Natural killer cell treated with Interleukin-12 subunit alpha and Interleukin-12 subunit beta and Interleukin-15 and Interleukin-18, amount 100 ng/mL, for 72 hours (primary cell): ENCODE data around the gene CEP112. TPM values are rescaled to one million over a fixed set of nuclear protein-coding genes. Genes with fewer than 3 reads are reported as not detected.

ENCODE experiments used
- ATAC-seq, 2 donors: fragments of 150-1000 bp; cut with Tn5 transposase in 1 of 2; sonication (Bioruptor Pico), chemical (Tn5 transposase) in 1 of 2; 2 replicates each; pipeline ENCODE4 v1.10.0; 2021
- DNase-seq: peaks from one replicate; pipeline ENCODE4 v3.0.0; 2022; ENCODE audit warnings: low spot score
- H3K27ac Mint-ChIP-seq, 2 donors: 1 replicate in 1 of 2; 2 replicates in 1 of 2; pipeline ENCODE4 v1.8.0; 2022; ENCODE audit warnings: mixed read lengths in 2 of 2, mild to moderate bottlenecking in 1 of 2, moderate library complexity in 1 of 2
- H3K27me3 Mint-ChIP-seq, 2 donors: 1 replicate in 1 of 2; 2 replicates in 1 of 2; pipeline ENCODE4 v1.8.0; 2022; ENCODE audit warnings: mixed read lengths in 2 of 2
- H3K36me3 Mint-ChIP-seq: one replicate; pipeline ENCODE4 v1.8.0; 2022; ENCODE audit warnings: mixed read lengths
- H3K4me1 Mint-ChIP-seq, 2 donors: 1 replicate in 1 of 2; 2 replicates in 1 of 2; pipeline ENCODE4 v1.8.0; 2022; ENCODE audit warnings: low read depth in 2 of 2, mixed read lengths in 2 of 2, mild to moderate bottlenecking in 1 of 2
- H3K4me3 Mint-ChIP-seq: one replicate; pipeline ENCODE4 v1.8.0; 2022; ENCODE audit warnings: mixed read lengths
- H3K9me3 Mint-ChIP-seq: 2 replicates; pipeline ENCODE4 v1.8.0; 2022; ENCODE audit warnings: mixed read lengths
- total RNA-seq, 2 donors: library from RNA; stranded (reverse); gene quantifications; one replicate each; pipeline ENCODE4 v1.2.3, GENCODE V29; 2022

The CEP112 gene
- total RNA-seq, 2 donors from 2014 or later, result 2.3 to 5.5 TPM

DNA sequence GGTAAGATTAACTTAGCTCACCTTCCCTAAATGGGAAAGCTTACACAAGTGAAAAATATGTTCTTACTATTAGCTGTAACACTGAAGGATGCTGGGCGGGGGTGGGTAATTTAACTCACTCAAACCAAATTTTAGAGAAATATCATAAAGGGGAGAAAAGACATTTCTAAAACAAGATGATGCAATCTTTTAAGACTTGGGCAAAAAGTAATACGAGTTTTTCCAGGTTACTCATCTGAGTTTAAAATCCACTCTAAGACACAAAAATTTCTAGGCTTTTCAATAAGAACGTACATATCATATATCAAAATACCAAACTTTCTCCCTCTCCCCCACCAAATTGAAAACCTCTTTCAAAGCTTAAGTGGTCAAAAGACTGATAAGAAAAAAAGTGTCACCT lies 228.8 kb downstream of the CEP112 start:
- peaks cover 0 to 12% of the 10 kb centered on the region in 2 donors for H3K27me3 Mint-ChIP-seq
- no peak overlapping the region for H3K27ac Mint-ChIP-seq
- DNase-seq (no peak), ATAC-seq (no peak)
- no peaks in the 10 kb centered on the region for H3K4me1 Mint-ChIP-seq
- no peaks in the 10 kb centered on the region for H3K36me3 Mint-ChIP-seq
- H3K4me3 Mint-ChIP-seq, result no peak overlapping the region
- no peaks in the 10 kb centered on the region for H3K9me3 Mint-ChIP-seq

- H3K4me1 Mint-ChIP-seq, result no peaks in the 10 kb centered on the region
- H3K36me3 Mint-ChIP-seq, result no peaks in the 10 kb centered on the region
- no peak for DNase-seq
- no peak overlapping the region for H3K4me3 Mint-ChIP-seq
- H3K27me3 Mint-ChIP-seq, result peaks cover 0 to 8% of the 10 kb centered on the region in 2 donors
- H3K9me3 Mint-ChIP-seq, result peaks cover 6% of the 10 kb centered on the region
- no peak for ATAC-seq
- H3K27ac Mint-ChIP-seq, result no peak overlapping the region
These were observed 232.3 kb downstream of the CEP112 start for GRCh38 chr17:65959630-65960029.

GRCh38 chr17:65956814-65957213 lies 235.1 kb downstream of the CEP112 start:
- no peak for DNase-seq
- Mint-ChIP-seq H3K4me3 (no peak overlapping the region), H3K27ac (no peak overlapping the region), H3K4me1 (no peaks in the 10 kb centered on the region), H3K27me3 (peaks cover 2 to 21% of the 10 kb centered on the region in 2 donors), H3K36me3 (no peaks in the 10 kb centered on the region), H3K9me3 (peaks cover 9% of the 10 kb centered on the region)
- no peak for ATAC-seq

- Mint-ChIP-seq H3K4me3 (no peak overlapping the region), H3K27me3 (peaks cover 2 to 28% of the 10 kb centered on the region in 2 donors), H3K36me3 (no peaks in the 10 kb centered on the region), H3K9me3 (peaks cover 9% of the 10 kb centered on the region), H3K27ac (no peak overlapping the region), H3K4me1 (no peaks in the 10 kb centered on the region)
- ATAC-seq (no peak), DNase-seq (no peak)
These were observed 237.8 kb downstream of the CEP112 start for GRCh38 chr17:65954148-65954449.

DNA sequence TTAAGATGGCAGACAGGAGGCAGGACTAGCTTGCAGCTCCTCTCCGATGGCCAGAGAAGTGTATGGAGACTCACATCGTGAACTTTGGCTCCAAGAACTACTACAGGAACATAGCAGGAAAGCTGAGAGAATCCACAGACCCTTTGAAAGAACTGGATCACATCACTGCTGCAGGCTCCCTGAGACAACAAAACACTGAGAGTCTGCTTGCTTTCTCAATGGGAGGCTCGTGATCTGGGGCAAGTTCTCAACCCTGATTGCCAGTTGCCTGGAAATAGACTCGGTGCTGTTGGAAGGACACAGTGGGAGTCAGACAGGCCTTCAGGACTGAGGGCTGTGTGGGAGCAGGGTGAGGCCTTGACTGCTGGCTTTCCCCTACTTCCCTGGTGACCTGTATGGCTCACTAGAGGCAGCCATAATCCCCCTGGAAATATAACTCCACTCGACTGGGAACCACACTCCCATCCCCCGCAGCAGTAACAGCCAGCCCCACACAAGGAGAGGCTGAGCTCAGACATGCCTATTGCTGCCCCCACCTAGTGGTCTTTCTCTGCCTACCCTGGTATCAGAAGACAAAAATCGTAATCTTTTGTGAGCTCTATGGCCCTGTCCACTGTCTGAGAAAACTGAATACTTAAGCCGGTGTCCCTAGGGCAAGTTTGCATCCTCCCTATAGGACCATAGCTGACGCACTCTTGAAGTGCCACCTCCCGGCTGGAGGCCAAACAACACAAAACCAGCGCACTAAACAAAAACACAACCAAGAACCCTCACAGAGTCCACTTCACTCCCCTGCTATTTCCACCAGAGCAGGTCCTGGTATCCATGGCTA lies 238.4 kb downstream of the CEP112 start:
- DNase-seq (no peak), ATAC-seq (no peak)
- Mint-ChIP-seq H3K27me3 (peaks cover 2 to 29% of the 10 kb centered on the region in 2 donors), H3K4me3 (no peak overlapping the region), H3K9me3 (peaks cover 9% of the 10 kb centered on the region), H3K27ac (no peak overlapping the region), H3K36me3 (no peaks in the 10 kb centered on the region), H3K4me1 (no peaks in the 10 kb centered on the region)

DNA sequence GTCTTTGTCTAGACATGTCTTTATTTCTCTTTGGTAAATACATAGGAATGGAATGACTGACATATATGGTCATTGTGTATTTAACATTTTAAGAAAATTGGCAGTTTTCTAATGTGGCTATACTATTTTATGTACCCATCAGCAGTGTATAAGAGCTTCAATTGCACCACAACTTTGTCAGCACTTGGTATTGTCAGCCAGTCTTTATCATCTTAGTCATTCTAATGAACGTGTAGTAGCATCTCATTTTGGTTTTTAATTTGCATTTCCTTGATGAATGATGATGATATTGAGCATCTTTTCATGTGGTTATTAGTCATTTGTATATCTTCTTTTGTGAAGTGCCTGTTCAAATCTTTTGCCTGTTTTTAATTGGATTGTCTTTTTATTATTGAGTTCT lies 239.3 kb downstream of the CEP112 start:
- no peak overlapping the region for H3K4me3 Mint-ChIP-seq
- no peaks in the 10 kb centered on the region for H3K36me3 Mint-ChIP-seq
- H3K4me1 Mint-ChIP-seq, result no peaks in the 10 kb centered on the region
- ATAC-seq (no peak), DNase-seq (no peak)
- no peak overlapping the region for H3K27ac Mint-ChIP-seq
- H3K9me3 Mint-ChIP-seq, result peaks cover 9% of the 10 kb centered on the region
- H3K27me3 Mint-ChIP-seq, result peaks cover 2 to 29% of the 10 kb centered on the region in 2 donors

GRCh38 chr17:65952015-65952414 lies 239.9 kb downstream of the CEP112 start:
- peaks cover 9% of the 10 kb centered on the region for H3K9me3 Mint-ChIP-seq
- peaks cover 2 to 29% of the 10 kb centered on the region in 2 donors for H3K27me3 Mint-ChIP-seq
- no peaks in the 10 kb centered on the region for H3K36me3 Mint-ChIP-seq
- H3K4me3 Mint-ChIP-seq, result no peak overlapping the region
- DNase-seq, result no peak
- no peaks in the 10 kb centered on the region for H3K4me1 Mint-ChIP-seq
- no peak overlapping the region for H3K27ac Mint-ChIP-seq
- no peak for ATAC-seq

DNA sequence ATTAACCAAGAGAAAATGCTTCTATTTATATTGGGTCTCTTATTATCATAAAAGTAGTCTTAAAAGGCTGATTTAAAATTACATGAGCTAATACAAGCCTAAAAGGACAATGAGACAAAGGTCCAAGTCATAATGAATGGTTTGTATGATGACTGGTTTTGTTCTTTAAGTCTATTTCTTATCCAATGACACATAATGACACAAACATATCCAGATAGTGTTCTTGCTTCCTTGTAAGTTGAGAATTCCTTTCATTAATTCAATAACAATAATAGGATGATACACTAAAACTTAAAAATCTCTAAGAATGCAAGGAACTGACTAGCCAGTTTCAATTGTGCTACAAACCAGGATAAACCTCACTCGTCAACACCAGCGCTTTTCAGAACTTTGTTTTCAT lies 244.1 kb downstream of the CEP112 start:
- Mint-ChIP-seq H3K9me3 (no peaks in the 10 kb centered on the region), H3K4me3 (no peak overlapping the region), H3K27ac (no peak overlapping the region), H3K36me3 (no peaks in the 10 kb centered on the region), H3K4me1 (no peaks in the 10 kb centered on the region), H3K27me3 (peaks cover 2 to 24% of the 10 kb centered on the region in 2 donors)
- ATAC-seq, result no peak
- DNase-seq, result no peak

DNA sequence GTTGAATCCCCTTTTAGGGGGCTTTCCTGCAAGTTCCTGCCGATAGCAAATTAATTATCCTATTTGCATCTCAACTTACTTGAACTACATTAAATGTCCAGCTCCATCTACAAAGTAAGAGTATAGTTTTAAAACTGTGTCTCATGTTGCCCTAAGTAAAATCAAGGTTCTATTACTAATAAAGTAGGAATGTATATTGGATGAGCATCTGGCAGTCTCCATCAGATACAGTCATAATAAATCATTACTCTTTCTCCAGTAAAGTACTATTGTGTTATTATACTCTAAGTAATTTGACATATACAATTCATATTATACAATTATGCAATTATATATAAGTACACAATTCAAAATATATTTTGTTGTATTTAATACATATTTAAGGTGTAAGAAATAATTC lies 249.3 kb downstream of the CEP112 start:
- Mint-ChIP-seq H3K4me3 (no peak overlapping the region), H3K27me3 (peaks cover 0 to 21% of the 10 kb centered on the region in 2 donors), H3K36me3 (no peaks in the 10 kb centered on the region), H3K9me3 (no peaks in the 10 kb centered on the region), H3K27ac (no peak overlapping the region), H3K4me1 (no peaks in the 10 kb centered on the region)
- DNase-seq (no peak), ATAC-seq (no peak)

- no peak for ATAC-seq
- Mint-ChIP-seq H3K36me3 (no peaks in the 10 kb centered on the region), H3K27me3 (peaks cover 0 to 21% of the 10 kb centered on the region in 2 donors), H3K9me3 (no peaks in the 10 kb centered on the region), H3K4me3 (no peak overlapping the region), H3K4me1 (no peaks in the 10 kb centered on the region), H3K27ac (no peak overlapping the region)
- DNase-seq, result no peak
These were observed 250.5 kb downstream of the CEP112 start for GRCh38 chr17:65941356-65941899.

- no peak for ATAC-seq
- peaks cover 8% of the 10 kb centered on the region for H3K9me3 Mint-ChIP-seq
- H3K27me3 Mint-ChIP-seq, result peaks cover 7 to 50% of the 10 kb centered on the region in 2 donors
- no peaks in the 10 kb centered on the region for H3K4me1 Mint-ChIP-seq
- DNase-seq, result no peak
- H3K36me3 Mint-ChIP-seq, result peaks cover 6% of the 10 kb centered on the region
- H3K4me3 Mint-ChIP-seq, result no peak overlapping the region
- H3K27ac Mint-ChIP-seq, result no peak overlapping the region
These were observed 255.9 kb downstream of the CEP112 start for GRCh38 chr17:65936013-65936412.

DNA sequence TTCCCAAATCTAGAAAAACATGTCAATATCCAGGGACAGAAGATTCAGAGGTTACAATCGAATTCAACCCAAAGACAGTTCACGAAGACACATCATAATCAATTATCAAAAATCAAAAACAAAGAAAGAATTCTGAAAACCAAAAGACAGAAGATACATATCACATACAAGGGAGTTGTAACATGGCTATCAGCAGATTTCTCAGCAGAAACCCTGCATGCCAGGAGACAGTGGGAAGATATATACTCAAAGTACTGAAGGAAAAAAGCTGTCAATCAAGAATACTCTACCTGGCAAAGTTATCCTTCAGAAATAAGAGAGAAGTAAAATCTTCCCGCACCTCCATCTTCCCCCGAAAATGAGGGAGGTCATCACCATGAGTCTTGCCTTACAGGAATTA lies 258.6 kb downstream of the CEP112 start:
- no peak overlapping the region for H3K4me3 Mint-ChIP-seq
- ATAC-seq, result no peak
- H3K36me3 Mint-ChIP-seq, result peaks cover 6% of the 10 kb centered on the region

GRCh38 chr17:65931246-65932149 lies 260.4 kb downstream of the CEP112 start:
- no peak for ATAC-seq
- Mint-ChIP-seq H3K4me3 (no peak overlapping the region), H3K36me3 (peaks cover 6% of the 10 kb centered on the region), H3K27ac (no peak overlapping the region), H3K27me3 (peaks cover 7 to 46% of the 10 kb centered on the region in 2 donors), H3K4me1 (no peaks in the 10 kb centered on the region), H3K9me3 (peaks cover 8% of the 10 kb centered on the region)
- DNase-seq, result no peak

More for the DNA sequence above, 258.6 kb downstream of the CEP112 start:
- DNase-seq, result no peak
- H3K27ac Mint-ChIP-seq, result no peak overlapping the region
- H3K9me3 Mint-ChIP-seq, result peaks cover 8% of the 10 kb centered on the region
- H3K27me3 Mint-ChIP-seq, result peaks cover 7 to 46% of the 10 kb centered on the region in 2 donors
- no peaks in the 10 kb centered on the region for H3K4me1 Mint-ChIP-seq
